Measurements from ENCODE around the gene ETNK1.

The ETNK1 gene

DNA sequence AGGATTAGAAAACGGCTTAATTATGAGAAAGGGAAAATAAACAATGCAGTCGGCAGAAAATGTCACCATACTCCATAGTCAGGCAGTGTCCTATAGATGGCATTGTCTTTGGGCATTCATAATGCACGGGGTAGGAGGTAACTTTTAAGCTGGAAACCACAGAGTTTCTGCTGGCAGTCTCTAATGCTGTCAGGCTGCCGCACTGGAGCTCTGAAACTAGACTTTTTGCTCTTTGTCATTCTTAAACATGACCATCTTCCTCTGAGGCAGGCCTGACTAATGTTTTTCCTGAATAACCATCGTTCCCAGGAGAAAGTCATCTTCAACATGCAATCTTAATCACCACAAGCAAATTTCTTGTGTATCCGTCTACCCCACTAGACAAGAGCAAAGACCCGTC is 108.8 kb downstream of the ETNK1 start:
- H4K20me1 ChIP-seq (ENCODE audit: low read depth, low read length): no peaks in the 10 kb centered on the region
- H3F3A ChIP-seq (ENCODE audit: insufficient read depth): no peaks in the 10 kb centered on the region
- no peaks in the 10 kb centered on the region for H3K9me3 ChIP-seq (ENCODE audit: insufficient read depth, low read length)
- H3K27me3 ChIP-seq (ENCODE audit: low read length): no peaks in the 10 kb centered on the region
- H3K9ac ChIP-seq (ENCODE audit: low read length): no peak overlapping the region
- no peak overlapping the region for H3K4me2 ChIP-seq (ENCODE audit: low read depth, low read length, poor library complexity, severe bottlenecking)
- H3K9me2 ChIP-seq (replicated peaks; ENCODE audit: insufficient read depth, low read length): no peaks in the 10 kb centered on the region
- no peak overlapping the region for H3K4me3 ChIP-seq (ENCODE audit: insufficient read depth, low read length, poor library complexity, severe bottlenecking)
- H3K27ac ChIP-seq (ENCODE audit: low read depth, low read length): no peak overlapping the region
- no peaks in the 10 kb centered on the region for H3K36me3 ChIP-seq (ENCODE audit: low read length)
- TF ChIP-seq CTCF (IDR thresholded peaks at IDR 0.05; ENCODE audit: insufficient read depth, low read length, poor library complexity, severe bottlenecking) (no peak), EZH2phosphoT487 (conservative IDR thresholded peaks at IDR 0.05; ENCODE audit: low read length) (no peak)
- no peaks in the 10 kb centered on the region for H3K79me2 ChIP-seq (ENCODE audit: insufficient read depth, low read length)
- no peak overlapping the region for H2AFZ ChIP-seq (ENCODE audit: low read depth, low read length, severe bottlenecking)

GRCh38 chr12:22738945-22739344 is 114.0 kb downstream of the ETNK1 start:
- Histone ChIP-seq H3K79me2 (ENCODE audit: insufficient read depth, low read length) (no peaks in the 10 kb centered on the region), H3F3A (ENCODE audit: insufficient read depth) (no peaks in the 10 kb centered on the region), H3K9me3 (ENCODE audit: insufficient read depth, low read length) (no peaks in the 10 kb centered on the region), H3K4me2 (ENCODE audit: low read depth, low read length, poor library complexity, severe bottlenecking) (no peak overlapping the region), H3K9me2 (replicated peaks; ENCODE audit: insufficient read depth, low read length) (no peaks in the 10 kb centered on the region), H2AFZ (ENCODE audit: low read depth, low read length, severe bottlenecking) (no peak overlapping the region), H3K9ac (ENCODE audit: low read length) (no peak overlapping the region), H3K36me3 (ENCODE audit: low read length) (no peaks in the 10 kb centered on the region), H4K20me1 (ENCODE audit: low read depth, low read length) (no peaks in the 10 kb centered on the region), H3K27ac (ENCODE audit: low read depth, low read length) (no peak overlapping the region), H3K27me3 (ENCODE audit: low read length) (no peaks in the 10 kb centered on the region), H3K4me3 (ENCODE audit: insufficient read depth, low read length, poor library complexity, severe bottlenecking) (no peak overlapping the region)
- TF ChIP-seq CTCF (IDR thresholded peaks at IDR 0.05; ENCODE audit: insufficient read depth, low read length, poor library complexity, severe bottlenecking): no peak
